Fibroblast of mammary gland (primary cell): ENCODE measurements around the gene HBEGF.

ENCODE experiments used
- DNase-seq: peaks from one replicate; pipeline ENCODE4 v3.0.0-alpha.2; 2010; ENCODE audit warnings: low read depth
- H3K4me3 ChIP-seq: 2 replicates; pipeline ENCODE4 v1.5.1; 2011; ENCODE audit warnings: low read depth, mild to moderate bottlenecking, low read length, moderate library complexity; ENCODE audit not compliant: control insufficient read depth
- TF ChIP-seq, protein P1 (sequence below): conservative IDR thresholded peaks from 2 replicates; pipeline ENCODE4 v1.5.1; 2011; ENCODE audit warnings: low read depth, low read length, inconsistent platforms; ENCODE audit not compliant: control insufficient read depth, insufficient read depth

Gene HBEGF, protein sequence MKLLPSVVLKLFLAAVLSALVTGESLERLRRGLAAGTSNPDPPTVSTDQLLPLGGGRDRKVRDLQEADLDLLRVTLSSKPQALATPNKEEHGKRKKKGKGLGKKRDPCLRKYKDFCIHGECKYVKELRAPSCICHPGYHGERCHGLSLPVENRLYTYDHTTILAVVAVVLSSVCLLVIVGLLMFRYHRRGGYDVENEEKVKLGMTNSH

DNA sequence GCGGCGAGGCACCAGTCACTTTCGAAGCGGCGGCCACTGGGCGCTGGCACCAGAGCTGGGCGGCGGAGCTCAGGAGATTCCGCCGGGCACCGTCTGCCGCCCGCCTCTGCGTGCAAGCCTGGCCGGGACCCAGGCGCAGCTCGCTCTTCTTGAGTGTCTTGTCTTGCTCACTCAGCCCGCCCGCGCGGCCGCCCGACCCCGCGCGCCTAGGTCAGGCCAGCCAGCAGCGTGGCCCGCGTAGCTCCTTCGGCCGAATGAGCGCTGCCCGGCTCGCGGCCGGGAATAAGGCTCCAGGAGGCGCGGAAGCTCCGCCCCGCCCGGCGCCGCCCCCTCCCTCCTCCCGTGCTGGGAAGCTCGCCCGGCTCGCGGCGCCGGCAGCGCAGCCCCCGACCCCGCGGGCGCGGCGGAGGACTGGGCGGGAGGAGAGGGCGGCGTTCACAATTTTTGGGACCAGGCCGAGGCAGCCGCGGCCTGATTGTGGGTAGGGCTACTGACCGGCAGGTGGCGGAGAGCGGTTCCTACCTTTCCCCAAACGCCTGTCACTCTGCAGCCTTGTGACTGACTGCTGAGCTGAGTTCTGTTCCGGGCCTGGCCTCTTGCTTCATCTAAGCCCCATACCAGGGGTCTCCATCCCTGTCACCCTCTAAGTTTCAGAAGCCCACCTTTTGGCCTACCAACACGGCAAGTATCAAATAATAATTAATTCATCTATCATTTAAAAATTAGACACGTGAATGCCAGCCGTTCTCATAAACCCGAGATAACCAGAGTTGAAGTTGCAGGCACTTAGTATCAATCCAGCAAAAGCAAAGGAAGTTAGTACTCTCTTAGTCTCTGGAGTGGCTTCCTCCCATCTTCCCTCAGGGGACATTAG, at the start of gene HBEGF:
TSS of gene HBEGF (minus strand) at position 256 of the 874 bp plus-strand sequence. CDS start 275 bp downstream, outside the sequence.
- peak; percentile 50 for DNase-seq
- TF ChIP-seq, protein P1, sequence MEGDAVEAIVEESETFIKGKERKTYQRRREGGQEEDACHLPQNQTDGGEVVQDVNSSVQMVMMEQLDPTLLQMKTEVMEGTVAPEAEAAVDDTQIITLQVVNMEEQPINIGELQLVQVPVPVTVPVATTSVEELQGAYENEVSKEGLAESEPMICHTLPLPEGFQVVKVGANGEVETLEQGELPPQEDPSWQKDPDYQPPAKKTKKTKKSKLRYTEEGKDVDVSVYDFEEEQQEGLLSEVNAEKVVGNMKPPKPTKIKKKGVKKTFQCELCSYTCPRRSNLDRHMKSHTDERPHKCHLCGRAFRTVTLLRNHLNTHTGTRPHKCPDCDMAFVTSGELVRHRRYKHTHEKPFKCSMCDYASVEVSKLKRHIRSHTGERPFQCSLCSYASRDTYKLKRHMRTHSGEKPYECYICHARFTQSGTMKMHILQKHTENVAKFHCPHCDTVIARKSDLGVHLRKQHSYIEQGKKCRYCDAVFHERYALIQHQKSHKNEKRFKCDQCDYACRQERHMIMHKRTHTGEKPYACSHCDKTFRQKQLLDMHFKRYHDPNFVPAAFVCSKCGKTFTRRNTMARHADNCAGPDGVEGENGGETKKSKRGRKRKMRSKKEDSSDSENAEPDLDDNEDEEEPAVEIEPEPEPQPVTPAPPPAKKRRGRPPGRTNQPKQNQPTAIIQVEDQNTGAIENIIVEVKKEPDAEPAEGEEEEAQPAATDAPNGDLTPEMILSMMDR = peak; percentile 30
- H3K4me3 ChIP-seq = peak within 1 kb of the TSS; percentile 53

DNA sequence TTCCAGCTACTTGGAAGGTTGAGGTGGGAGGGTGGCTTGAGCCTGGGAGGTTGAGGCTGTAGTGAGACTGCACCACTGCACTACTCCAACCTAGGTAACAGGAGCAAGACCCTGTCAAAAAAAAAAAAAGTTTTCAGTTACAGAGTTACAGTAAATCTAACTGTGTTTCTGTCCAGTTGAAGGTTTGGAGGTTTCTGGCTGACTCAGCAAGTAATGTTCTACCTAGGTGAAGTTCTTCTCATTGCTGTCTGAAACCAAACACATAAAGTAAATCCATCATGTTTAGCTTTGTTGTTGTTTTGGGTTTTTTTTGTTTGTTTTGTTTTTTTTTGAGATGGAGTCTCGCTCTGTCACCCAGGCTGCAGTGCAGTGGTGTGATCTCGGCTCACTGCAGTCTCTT, 47.3 kb upstream of the HBEGF start:
- TF ChIP-seq, protein P1 = no peak
- H3K4me3 ChIP-seq = no peak overlapping the region
- no peak for DNase-seq

DNA sequence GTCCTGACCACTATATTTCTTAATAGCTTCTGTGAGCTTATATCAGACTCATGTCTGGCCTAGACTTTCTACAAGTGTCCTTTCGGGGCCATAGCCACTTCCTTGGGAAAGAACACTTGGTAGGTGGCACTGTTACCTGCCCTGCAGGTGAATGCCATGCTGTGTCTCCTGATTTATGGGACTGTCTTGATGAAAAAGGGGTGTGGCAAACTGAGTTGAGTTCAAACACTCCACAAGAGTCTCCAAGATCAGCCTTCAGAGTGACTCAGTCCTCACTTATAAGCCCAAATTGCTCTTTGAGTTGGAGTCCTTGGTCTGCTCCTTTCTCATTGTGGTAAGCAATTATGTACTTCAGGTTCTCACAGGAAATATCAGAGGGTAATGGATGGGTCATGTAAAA, 45.3 kb upstream of the HBEGF start:
- no peak overlapping the region for H3K4me3 ChIP-seq
- no peak for DNase-seq
- TF ChIP-seq, protein P1 = no peak

DNA sequence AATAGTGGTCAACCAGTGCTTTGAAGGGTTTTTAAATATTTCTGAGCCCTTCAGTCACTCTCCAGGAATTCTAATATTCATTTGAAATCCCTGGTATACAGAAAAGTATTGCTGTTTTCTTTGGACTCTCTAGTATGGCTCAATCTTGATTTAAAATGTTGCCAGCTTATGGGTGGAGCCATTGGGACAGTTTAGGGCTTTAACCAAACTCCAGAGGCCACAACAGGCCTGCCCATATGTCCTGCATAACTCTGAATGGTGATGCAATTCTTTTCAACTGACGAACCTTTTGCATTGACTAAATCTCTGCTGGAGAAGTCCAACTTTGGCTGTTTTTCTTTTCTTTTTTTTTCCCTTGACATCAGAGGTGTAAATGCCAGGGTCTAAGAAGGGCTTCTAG, 44.9 kb upstream of the HBEGF start:
- H3K4me3 ChIP-seq = no peak overlapping the region
- DNase-seq = peak; percentile 45
- TF ChIP-seq, protein P1 = no peak

DNA sequence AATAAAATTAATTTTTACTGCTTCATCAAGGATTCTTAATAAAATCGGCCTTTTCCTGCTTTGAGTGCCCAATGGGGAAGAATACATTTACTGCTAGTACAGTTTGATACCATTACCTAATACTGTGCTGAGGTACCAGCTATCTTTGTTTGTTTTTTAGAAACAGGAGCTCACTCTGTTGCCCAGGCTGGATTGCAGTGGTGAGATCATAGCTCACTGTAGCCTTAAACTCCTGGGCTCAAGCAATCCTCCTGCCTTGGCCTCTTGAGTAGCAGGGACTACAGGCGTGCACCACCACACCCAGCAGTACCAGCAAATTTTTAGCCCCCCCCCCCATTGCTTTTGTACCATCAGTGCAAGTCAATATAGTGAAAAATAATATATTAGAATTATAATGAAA, 41.6 kb upstream of the HBEGF start:
- H3K4me3 ChIP-seq = no peak overlapping the region
- TF ChIP-seq, protein P1 = no peak
- no peak for DNase-seq

DNA sequence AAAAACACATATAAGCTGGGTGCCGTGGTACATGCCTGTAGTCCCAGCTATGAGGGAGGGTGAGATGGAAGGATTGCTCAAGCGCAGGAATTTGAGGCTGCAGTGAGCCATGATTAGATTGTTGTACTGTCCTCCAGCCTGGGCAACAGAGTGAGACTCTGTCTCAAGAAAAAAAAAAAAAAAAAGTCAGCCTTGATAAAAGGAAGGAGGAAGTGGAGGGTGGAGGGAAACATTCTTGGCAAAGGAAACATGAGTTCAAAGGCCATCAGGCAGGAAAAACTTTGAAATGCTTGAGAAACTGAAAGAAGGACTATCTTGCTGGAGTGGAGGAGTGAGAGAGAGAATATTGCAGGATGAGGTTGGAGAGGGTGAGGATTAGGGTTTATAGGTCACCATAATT, 36.9 kb upstream of the HBEGF start:
- TF ChIP-seq, protein P1 = no peak
- no peak overlapping the region for H3K4me3 ChIP-seq
- DNase-seq = no peak
